ENCODE data around the gene JAK3. TPM values are rescaled to one million over a fixed set of nuclear protein-coding genes. Genes with fewer than 3 reads are reported as not detected.

JAK3 gene
- total and polyA plus RNA-seq, 10 of the 15 experiments (the other 5 are each of a cell fraction or from before 2014, with no cell fraction given) = 7.8 to 67.9 (median 33.3) TPM

GRCh38 chr19:17803264-17803896, 44.4 kb downstream of the JAK3 start:
- Histone ChIP-seq H3K27me3 (replicated peaks in 1 of 2; ENCODE audit: control insufficient read depth in 2 of 2, insufficient read depth in 2 of 2, low read length in 1 of 2) (peaks cover 3% of the 10 kb centered on the region in 2 experiments; a peak in 3 of 4 replicates), H3K4me3 (no peak overlapping the region), H2AFZ (ENCODE audit: control insufficient read depth, low read depth, low read length) (no peak overlapping the region), H4K20me1 (ENCODE audit: control insufficient read depth, insufficient read depth) (no peaks in the 10 kb centered on the region), H3K9me3 (replicated peaks; ENCODE audit: control insufficient read depth, insufficient read depth, low read length) (no peaks in the 10 kb centered on the region), H3K4me1 (ENCODE audit: control insufficient read depth, insufficient read depth, low read length) (no peaks in the 10 kb centered on the region), H3K9ac (ENCODE audit: control insufficient read depth, insufficient read depth, low read length) (no peak overlapping the region), H3K79me2 (ENCODE audit: control insufficient read depth, insufficient read depth, low read length) (no peaks in the 10 kb centered on the region), H3K4me2 (ENCODE audit: control insufficient read depth, insufficient read depth) (no peak overlapping the region), H3K36me3 (ENCODE audit: control insufficient read depth in 2 of 2, insufficient read depth in 2 of 2, low read length in 1 of 2) (no peaks in the 10 kb centered on the region), H3K27ac (ENCODE audit: control insufficient read depth, insufficient read depth) (no peak overlapping the region)
- FAIRE-seq (no peak), ATAC-seq (peak; percentile 20; the same call in 1 of the 3 replicates), DNase-seq (ENCODE audit: low read depth, low spot score) (no peak)
- in situ Hi-C loops (cut with MboI) (no loop called here), intact Hi-C loops (cut with micrococcal nuclease; ENCODE audit: unreplicated experiment) (no loop called here)
- 9% methylated on average over 14 of the region's 14 CpGs for WGBS (ENCODE audit: insufficient coverage, insufficient replicate concordance, low lambda C conversion rate, missing lambda C conversion rate)
- CTCF ChIA-PET = interaction anchor here (1.0 to 2.1 kb wide), 6 partner anchors 21 to 134 kb away, joined by 3 to 5 read pairs (median 4); partner anchors contain the start of gene RPL18A
- POLR2A ChIA-PET = interaction anchor here (0.6 to 1.1 kb wide), 3 partner anchors 20 to 593 kb away, joined by 3 to 4 read pairs (median 3); partner anchors contain the start of gene MAP1S
- no TSS peak for BruUV-seq (replicated peaks)
- SMC1A ChIA-PET (ENCODE audit: uncharacterized antibody, unreplicated experiment) = no interaction called here
- TF ChIP-seq SREBF2 (IDR thresholded peaks at IDR 0.05; ENCODE audit: low read length) (no peak), SPI1 (IDR thresholded peaks at IDR 0.05; ENCODE audit: borderline replicate concordance, insufficient read depth, low read depth, low read length) (peak; percentile 50; the same call in 1 of the 2 replicates), ZSCAN29 (IDR thresholded peaks at IDR 0.05) (no peak), BACH1 (IDR thresholded peaks at IDR 0.05; ENCODE audit: borderline replicate concordance) (no peak), IRF5 (IDR thresholded peaks at IDR 0.05; ENCODE audit: borderline replicate concordance) (no peak), FOXK2 (IDR thresholded peaks at IDR 0.05) (no peak), TCF7 (IDR thresholded peaks at IDR 0.05; ENCODE audit: borderline replicate concordance) (no peak), STAT1 (conservative IDR thresholded peaks at IDR 0.05) (no peak), BHLHE40 (IDR thresholded peaks at IDR 0.05; ENCODE audit: borderline replicate concordance in 1 of 2, low read depth in 2 of 2, low read length in 1 of 2) (peak in 1 of 2 experiments; percentile 41; a peak in 1 of 4 replicates)
- TF ChIP-seq, protein P1, sequence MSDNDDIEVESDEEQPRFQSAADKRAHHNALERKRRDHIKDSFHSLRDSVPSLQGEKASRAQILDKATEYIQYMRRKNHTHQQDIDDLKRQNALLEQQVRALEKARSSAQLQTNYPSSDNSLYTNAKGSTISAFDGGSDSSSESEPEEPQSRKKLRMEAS (IDR thresholded peaks at IDR 0.05; ENCODE audit: low read depth, low read length) = no peak
- TF ChIP-seq, protein P2, sequence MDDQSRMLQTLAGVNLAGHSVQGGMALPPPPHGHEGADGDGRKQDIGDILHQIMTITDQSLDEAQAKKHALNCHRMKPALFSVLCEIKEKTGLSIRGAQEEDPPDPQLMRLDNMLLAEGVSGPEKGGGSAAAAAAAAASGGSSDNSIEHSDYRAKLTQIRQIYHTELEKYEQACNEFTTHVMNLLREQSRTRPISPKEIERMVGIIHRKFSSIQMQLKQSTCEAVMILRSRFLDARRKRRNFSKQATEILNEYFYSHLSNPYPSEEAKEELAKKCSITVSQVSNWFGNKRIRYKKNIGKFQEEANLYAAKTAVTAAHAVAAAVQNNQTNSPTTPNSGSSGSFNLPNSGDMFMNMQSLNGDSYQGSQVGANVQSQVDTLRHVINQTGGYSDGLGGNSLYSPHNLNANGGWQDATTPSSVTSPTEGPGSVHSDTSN (IDR thresholded peaks at IDR 0.05; ENCODE audit: insufficient replicate concordance, low read depth, low read length) = no peak
- RAD21 ChIA-PET (ENCODE audit: unreplicated experiment) = no interaction called here

Measured in GM12878 (cell line).